SK-N-MC (cell line): ENCODE data around the gene MLH1.

ENCODE experiments used
- EZH2 ChIP-seq: fragments of 200-600 bp; sonication (generic); IDR thresholded peaks from one replicate; pipeline ENCODE4 v1.6.1; 2017; ENCODE audit warnings: antibody characterized with exemption
- POLR2AphosphoS5 ChIP-seq: IDR thresholded peaks from 2 replicates; pipeline ENCODE4 v1.6.1; 2012; ENCODE audit warnings: mild to moderate bottlenecking, low read depth, low read length, borderline replicate concordance

DNA sequence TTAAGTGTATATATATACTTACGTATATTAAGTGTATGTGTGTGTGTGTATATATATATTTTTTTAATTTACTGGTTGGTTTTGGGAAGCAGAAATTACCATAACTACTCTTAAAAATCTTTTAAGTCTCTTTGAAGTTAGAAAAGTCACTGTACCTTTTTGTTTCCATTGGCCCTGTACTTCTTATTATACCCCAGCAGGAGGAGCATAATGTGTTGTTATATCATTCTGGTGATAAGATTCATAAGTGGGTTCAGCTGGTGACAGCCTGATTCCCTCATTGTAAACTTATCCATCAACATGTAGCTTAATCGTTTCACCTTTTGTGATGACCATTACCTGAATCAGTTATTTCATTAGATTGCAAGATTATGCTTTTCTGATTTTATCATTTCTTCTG is 30.8 kb downstream of the MLH1 start:
- TF ChIP-seq POLR2AphosphoS5 (no peak), EZH2 (no peak)
